H1 (cell line): ENCODE measurements around the gene TMEM138. TPM values are rescaled to one million over a fixed set of nuclear protein-coding genes. Genes with fewer than 3 reads are reported as not detected.

Experiments used
- CTCF ChIA-PET: fragments of 300-600 bp; sonication (Branson Sonifier 250); formaldehyde crosslinking; loops from one replicate; lab custom pipeline; 2021; ENCODE audit not compliant: partially characterized antibody; lab: Charles Lee
- POLR2A ChIA-PET: fragments of 300-600 bp; sonication (Branson Sonifier 250); formaldehyde crosslinking; loops from one replicate; lab custom pipeline; 2021; ENCODE audit warnings: inconsistent platforms; ENCODE audit not compliant: partially characterized antibody; lab: Charles Lee
- DNase-seq, 2 experiments: peaks; one replicate each; pipeline versions ENCODE4 v3.0.0 to v3.0.0-alpha.2; 2010 to 2022; ENCODE audit warnings: low spot score in 2 of 2, low read depth in 1 of 2, mixed read lengths in 1 of 2
- FAIRE-seq: peaks from 2 replicates; lab custom pipeline; 2011; peaks lifted over from hg19 to GRCh38; lab: Jason Lieb, UNC
- H2AFZ ChIP-seq: 2 replicates; pipeline ENCODE4 v1.8.1; 2012; ENCODE audit warnings: low read length, inconsistent platforms
- H2AK5ac ChIP-seq: 2 replicates; pipeline ENCODE4 v1.6.1; 2013; ENCODE audit warnings: low read depth, low read length
- H2BK120ac ChIP-seq: replicated peaks from 2 replicates; pipeline ENCODE3; 2013; ENCODE audit warnings: low read depth, low read length, inconsistent platforms
- H2BK12ac ChIP-seq: 2 replicates; pipeline ENCODE4 v1.6.1; 2013; ENCODE audit warnings: low read depth, low read length
- H2BK15ac ChIP-seq: 2 replicates; pipeline ENCODE4 v1.6.1; 2013; ENCODE audit warnings: low read length
- H2BK20ac ChIP-seq: 2 replicates; pipeline ENCODE4 v1.6.1; 2013; ENCODE audit warnings: low read length
- H2BK5ac ChIP-seq: 2 replicates; pipeline ENCODE4 v1.6.1; 2013; ENCODE audit warnings: low read depth, low read length
- H3K14ac ChIP-seq: 2 replicates; pipeline ENCODE4 v1.6.1; 2013; ENCODE audit warnings: inconsistent platforms; ENCODE audit not compliant: insufficient read length
- H3K18ac ChIP-seq: 2 replicates; pipeline ENCODE4 v1.6.1; 2013; ENCODE audit warnings: low read length; ENCODE audit errors: extremely low read depth
- H3K23ac ChIP-seq: 2 replicates; pipeline ENCODE4 v1.6.1; 2013; ENCODE audit warnings: inconsistent platforms; ENCODE audit not compliant: insufficient read length
- H3K23me2 ChIP-seq: 2 replicates; pipeline ENCODE4 v1.6.1; 2013; ENCODE audit warnings: low read depth, low read length
- H3K27ac ChIP-seq: 2 replicates; pipeline ENCODE4 v1.6.1; 2011; ENCODE audit warnings: low read depth, low read length, inconsistent platforms
- H3K27me3 ChIP-seq, 4 experiments: replicated peaks in 1 of 4; 1 replicate in 1 of 4; 2 replicates in 3 of 4; pipeline versions ENCODE4 v1.6.1 to v1.8.1; 2011 to 2013; ENCODE audit warnings: low read length in 3 of 4, mild to moderate bottlenecking in 3 of 4, inconsistent platforms in 2 of 4, mixed read lengths in 2 of 4, moderate library complexity in 1 of 4; ENCODE audit not compliant: control insufficient read depth in 3 of 4, insufficient read depth in 3 of 4; ENCODE audit errors: extremely low read depth in 1 of 4
- H3K36me3 ChIP-seq, 4 experiments: 2 replicates each; pipeline versions ENCODE4 v1.6.1 to v1.8.1; 2011 to 2013; ENCODE audit warnings: mild to moderate bottlenecking in 4 of 4, low read length in 3 of 4, moderate library complexity in 2 of 4, control low read depth in 1 of 4, inconsistent platforms in 1 of 4; ENCODE audit not compliant: insufficient read depth in 4 of 4, control insufficient read depth in 2 of 4
- H3K4ac ChIP-seq: replicated peaks from 2 replicates; pipeline ENCODE3; 2013; ENCODE audit warnings: low read length, low read depth, mixed read lengths, inconsistent platforms; ENCODE audit not compliant: insufficient read length
- H3K4me1 ChIP-seq, 4 experiments: replicated peaks in 1 of 4; 1 replicate in 1 of 4; 2 replicates in 3 of 4; pipeline versions ENCODE4 v1.6.1 to v1.8.1; 2011 to 2013; ENCODE audit warnings: low read length in 3 of 4, inconsistent platforms in 2 of 4, mixed read lengths in 1 of 4; ENCODE audit not compliant: insufficient read depth in 4 of 4, control insufficient read depth in 3 of 4
- H3K4me2 ChIP-seq, 2 experiments: 2 replicates each; pipeline versions ENCODE4 v1.6.1 to v1.8.1; 2011 to 2013; ENCODE audit warnings: low read depth in 2 of 2, low read length in 2 of 2, control low read depth in 1 of 2, inconsistent platforms in 1 of 2, mild to moderate bottlenecking in 1 of 2; ENCODE audit not compliant: insufficient read depth in 1 of 2
- H3K4me3 ChIP-seq, 4 experiments: fragments of 200-600, 300-600 bp in 1 of 4; sonication (generic), shearing (Covaris generic), sonication (Bioruptor Twin) in 1 of 4; 2 replicates each; pipeline versions ENCODE4 v1.5.1 to v1.8.1; 2011 to 2016; ENCODE audit warnings: low read length in 4 of 4, low read depth in 3 of 4, control low read depth in 2 of 4, inconsistent platforms in 2 of 4, mild to moderate bottlenecking in 2 of 4, mixed read lengths in 1 of 4, moderate library complexity in 1 of 4; ENCODE audit not compliant: insufficient read depth in 2 of 4; ENCODE audit errors: extremely low read depth in 1 of 4
- H3K56ac ChIP-seq: replicated peaks from 2 replicates; pipeline ENCODE3; 2013; ENCODE audit warnings: low read depth, mild to moderate bottlenecking, mixed read lengths, low read length, inconsistent platforms; ENCODE audit not compliant: insufficient read length
- H3K79me1 ChIP-seq: 2 replicates; pipeline ENCODE4 v1.6.1; 2013; ENCODE audit warnings: low read depth, low read length, control low read depth
- H3K79me2 ChIP-seq, 2 experiments: 2 replicates each; pipeline versions ENCODE4 v1.6.1 to v1.8.1; 2012 to 2013; ENCODE audit warnings: low read length in 2 of 2, mild to moderate bottlenecking in 2 of 2, inconsistent platforms in 1 of 2; ENCODE audit not compliant: insufficient read depth in 2 of 2, control insufficient read depth in 1 of 2
- H3K9ac ChIP-seq, 4 experiments: replicated peaks in 1 of 4; 1 replicate in 1 of 4; 2 replicates in 3 of 4; pipeline versions ENCODE4 v1.6.1 to v1.8.1; 2011 to 2013; ENCODE audit warnings: low read depth in 3 of 4, low read length in 3 of 4, control low read depth in 2 of 4, mild to moderate bottlenecking in 2 of 4, moderate library complexity in 2 of 4, inconsistent platforms in 1 of 4; ENCODE audit errors: extremely low read depth in 1 of 4
- H3K9me3 ChIP-seq, 2 experiments: 2 replicates each; pipeline versions ENCODE4 v1.6.1 to v1.8.1; 2012 to 2013; ENCODE audit warnings: mild to moderate bottlenecking in 2 of 2, moderate library complexity in 2 of 2, control low read depth in 1 of 2, inconsistent platforms in 1 of 2, low read depth in 1 of 2, low read length in 1 of 2, mixed read lengths in 1 of 2; ENCODE audit not compliant: insufficient read depth in 2 of 2
- H4K20me1 ChIP-seq, 2 experiments: replicated peaks in 1 of 2; 2 replicates each; pipeline versions ENCODE3 to v1.8.1; 2011 to 2013; ENCODE audit warnings: inconsistent platforms in 2 of 2, low read length in 2 of 2, mild to moderate bottlenecking in 1 of 2; ENCODE audit not compliant: insufficient read depth in 2 of 2, control insufficient read depth in 1 of 2
- H4K5ac ChIP-seq: 2 replicates; pipeline ENCODE4 v1.6.1; 2013; ENCODE audit warnings: low read length, low read depth, mixed read lengths, inconsistent platforms; ENCODE audit not compliant: insufficient read length
- H4K8ac ChIP-seq: 2 replicates; pipeline ENCODE4 v1.8.0; 2013; ENCODE audit warnings: mild to moderate bottlenecking, moderate library complexity, low read length, inconsistent platforms; ENCODE audit not compliant: insufficient read depth; ENCODE audit errors: extremely low read depth
- H4K91ac ChIP-seq: replicated peaks from 2 replicates; pipeline ENCODE3; 2013; ENCODE audit warnings: low read length, mixed read lengths, inconsistent platforms; ENCODE audit not compliant: insufficient read length
- ATF2 ChIP-seq: IDR thresholded peaks from 2 replicates; pipeline ENCODE4 v1.6.1; 2012; ENCODE audit warnings: low read length, inconsistent platforms
- ATF3 ChIP-seq: IDR thresholded peaks from 2 replicates; pipeline ENCODE4 v1.6.1; 2011; ENCODE audit warnings: low read depth, mild to moderate bottlenecking, low read length; ENCODE audit not compliant: insufficient read depth
- BCL11A ChIP-seq, 2 experiments: IDR thresholded peaks; one replicate each; pipeline ENCODE4 v1.6.1; 2011; ENCODE audit warnings: low read depth in 2 of 2, low read length in 2 of 2, mild to moderate bottlenecking in 2 of 2
- CREB1 ChIP-seq: IDR thresholded peaks from 2 replicates; pipeline ENCODE4 v1.6.1; 2012; ENCODE audit warnings: inconsistent platforms
- EZH2 ChIP-seq: fragments of 200-600 bp; sonication (generic); IDR thresholded peaks from 2 replicates; pipeline ENCODE4 v1.7.1; 2012; ENCODE audit warnings: low read depth, mild to moderate bottlenecking, moderate library complexity, low read length, inconsistent platforms; ENCODE audit not compliant: severe bottlenecking
- HDAC2 ChIP-seq, 2 experiments: fragments of 300-600 bp in 1 of 2; sonication (generic) in 1 of 2; IDR thresholded peaks; 2 replicates each; pipeline ENCODE4 v1.6.1; 2011 to 2012; ENCODE audit warnings: low read depth in 2 of 2, low read length in 2 of 2, mild to moderate bottlenecking in 2 of 2, moderate library complexity in 2 of 2, borderline replicate concordance in 1 of 2, inconsistent platforms in 1 of 2
- JUND ChIP-seq: IDR thresholded peaks from 2 replicates; pipeline ENCODE4 v1.6.1; 2011; ENCODE audit warnings: mild to moderate bottlenecking, improper control_type of control experiment, low read length
- MAFK ChIP-seq: IDR thresholded peaks from 2 replicates; pipeline ENCODE4 v1.6.1; 2012; ENCODE audit warnings: low read depth, mild to moderate bottlenecking, improper control_type of control experiment, low read length
- POLR2A ChIP-seq, 2 experiments: IDR thresholded peaks; 1 replicate in 1 of 2; 2 replicates in 1 of 2; pipeline ENCODE4 v1.6.1; 2011; ENCODE audit warnings: low read depth in 2 of 2, low read length in 2 of 2, mild to moderate bottlenecking in 2 of 2; ENCODE audit errors: control extremely low read depth in 1 of 2
- RXRA ChIP-seq: IDR thresholded peaks from 2 replicates; pipeline ENCODE4 v1.6.1; 2011; ENCODE audit warnings: low read depth, mild to moderate bottlenecking, low read length, moderate library complexity; ENCODE audit not compliant: insufficient read depth
- TBP ChIP-seq: IDR thresholded peaks from 2 replicates; pipeline ENCODE4 v1.6.1; 2011; ENCODE audit warnings: low read depth, low read length, improper control_type of control experiment
- WGBS, 2 experiments: shearing (Covaris generic) in 1 of 2; methylation state at CpG; one replicate each; pipeline versions ENCODE4 v1.1.6 to v1.1.7; 2013 to 2015; ENCODE audit warnings: low lambda C conversion rate in 2 of 2, mixed read lengths in 2 of 2, inconsistent platforms in 1 of 2, low coverage in 1 of 2, missing lambda C conversion rate in 1 of 2; ENCODE audit not compliant: insufficient replicate concordance in 2 of 2, insufficient coverage in 1 of 2, insufficient read length in 1 of 2; ENCODE audit errors: extremely low coverage in 1 of 2, missing lambda C conversion rate in 1 of 2; 5-methylcytosine and 5-hydroxymethylcytosine counted together
- polyA plus RNA-seq, 7 experiments: library from polyadenylated mRNA; depleted of rRNA in 3 of 7; stranded (reverse) in 5 of 7; unstranded in 2 of 7; fragments of >200 nt in 5 of 7; fragments of 200-250 nt in 2 of 7; gene quantifications; 1 replicate in 5 of 7; 2 replicates in 1 of 7; 4 replicates in 1 of 7; pipeline versions ENCODE4 v1.2.1 to v1.2.3, GENCODE V29; 2011 to 2013; ENCODE audit warnings: missing spikeins in 2 of 7, mixed read lengths in 2 of 7
- total RNA-seq: library from RNA; stranded (reverse); fragmentation: NEBNext Ultra II Directional; extraction: Animal tissue kit (Norgen Biotek cat#: 25700); gene quantifications from 2 replicates; pipeline ENCODE4 v1.2.1, GENCODE V29; 2021

The TMEM138 gene
- total and polyA plus RNA-seq, 2 of the 8 experiments (the other 6 are each of a cell fraction or from before 2014, with no cell fraction given) = 32.9 to 59.0 TPM

- Histone ChIP-seq H3K23ac (no peak overlapping the region), H4K20me1 (peaks cover 0 to 8% of the 10 kb centered on the region in 2 experiments), H3K9me3 (no peaks in the 10 kb centered on the region), H3K14ac (no peak overlapping the region), H4K8ac (no peak overlapping the region), H2AK5ac (no peak overlapping the region), H3K36me3 (peaks cover 0 to 14% (median 9%) of the 10 kb centered on the region in 4 experiments; a peak in 5 of 8 replicates), H3K4ac (no peak overlapping the region), H3K79me2 (no peaks in the 10 kb centered on the region), H2AFZ (no peak overlapping the region), H2BK5ac (no peak overlapping the region), H3K56ac (no peak overlapping the region), H3K27me3 (no peaks in the 10 kb centered on the region), H2BK12ac (no peak overlapping the region), H3K18ac (no peak overlapping the region), H3K4me2 (no peak overlapping the region), H3K4me1 (no peaks in the 10 kb centered on the region), H3K23me2 (no peaks in the 10 kb centered on the region), H3K4me3 (no peak overlapping the region), H2BK120ac (no peak overlapping the region), H3K79me1 (no peaks in the 10 kb centered on the region; the same call in 1 of the 2 replicates), H4K5ac (no peak overlapping the region), H2BK15ac (no peak overlapping the region), H4K91ac (no peak overlapping the region), H2BK20ac (no peak overlapping the region), H3K9ac (no peak overlapping the region), H3K27ac (no peak overlapping the region)
- WGBS, 2 experiments = 91% methylated on average over 11 of the region's 11 CpGs; no CpG with 5 or more reads in 1 of the 2 experiments
- DNase-seq (no peak), FAIRE-seq (no peak)
- ChIA-PET CTCF (interaction anchor here (0.7 to 7.1 kb wide), 8 partner anchors 10 to 437 kb away, joined by 3 to 80 read pairs (median 6); partner anchors contain the start of genes TMEM138 and TMEM216), POLR2A (interaction anchor here (0.8 to 39.7 kb wide), 6 partner anchors 11 to 66 kb away, joined by 3 to 1106 read pairs (median 7); partner anchors contain the start of genes CYB561A3, DDB1, TKFC and TMEM138)
- no peak for TF ChIP-seq HDAC2 (IDR thresholded peaks at IDR 0.05; ENCODE audit: borderline replicate concordance in 1 of 2, low read depth in 2 of 2, low read length in 2 of 2)
- TF ChIP-seq POLR2A (IDR thresholded peaks at IDR 0.05; ENCODE audit: control extremely low read depth in 1 of 2, low read depth in 2 of 2, low read length in 2 of 2) = no peak; a peak in 1 of 3 replicates
- TF ChIP-seq TBP = no peak
- no peak for TF ChIP-seq ATF3
- TF ChIP-seq CREB1 = no peak
- no peak for TF ChIP-seq MAFK
- TF ChIP-seq EZH2 = no peak
- TF ChIP-seq ATF2 = no peak
- TF ChIP-seq RXRA = no peak
- no peak for TF ChIP-seq BCL11A (IDR thresholded peaks at IDR 0.05; ENCODE audit: low read depth in 2 of 2, low read length in 2 of 2)
- TF ChIP-seq JUND = no peak
These were observed 14.2 kb upstream of the TMEM138 start for GRCh38 chr11:61347916-61348461.
